DND-41 (cell line): ENCODE data around the gene CEP170B.

Source experiments
- EZH2 ChIP-seq: IDR thresholded peaks from 3 replicates; pipeline ENCODE4 v1.6.1; 2012; ENCODE audit warnings: borderline replicate concordance, low read depth, mild to moderate bottlenecking, moderate library complexity, low read length, inconsistent platforms; ENCODE audit not compliant: severe bottlenecking
- TF ChIP-seq, protein P1 (sequence below): IDR thresholded peaks from 2 replicates; pipeline ENCODE4 v1.5.1; 2012; ENCODE audit warnings: borderline replicate concordance, low read length, moderate library complexity, mild to moderate bottlenecking; ENCODE audit not compliant: poor library complexity, severe bottlenecking; ENCODE audit errors: extremely low read depth

- TF ChIP-seq, protein P1, sequence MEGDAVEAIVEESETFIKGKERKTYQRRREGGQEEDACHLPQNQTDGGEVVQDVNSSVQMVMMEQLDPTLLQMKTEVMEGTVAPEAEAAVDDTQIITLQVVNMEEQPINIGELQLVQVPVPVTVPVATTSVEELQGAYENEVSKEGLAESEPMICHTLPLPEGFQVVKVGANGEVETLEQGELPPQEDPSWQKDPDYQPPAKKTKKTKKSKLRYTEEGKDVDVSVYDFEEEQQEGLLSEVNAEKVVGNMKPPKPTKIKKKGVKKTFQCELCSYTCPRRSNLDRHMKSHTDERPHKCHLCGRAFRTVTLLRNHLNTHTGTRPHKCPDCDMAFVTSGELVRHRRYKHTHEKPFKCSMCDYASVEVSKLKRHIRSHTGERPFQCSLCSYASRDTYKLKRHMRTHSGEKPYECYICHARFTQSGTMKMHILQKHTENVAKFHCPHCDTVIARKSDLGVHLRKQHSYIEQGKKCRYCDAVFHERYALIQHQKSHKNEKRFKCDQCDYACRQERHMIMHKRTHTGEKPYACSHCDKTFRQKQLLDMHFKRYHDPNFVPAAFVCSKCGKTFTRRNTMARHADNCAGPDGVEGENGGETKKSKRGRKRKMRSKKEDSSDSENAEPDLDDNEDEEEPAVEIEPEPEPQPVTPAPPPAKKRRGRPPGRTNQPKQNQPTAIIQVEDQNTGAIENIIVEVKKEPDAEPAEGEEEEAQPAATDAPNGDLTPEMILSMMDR, result no peak
- TF ChIP-seq EZH2, result no peak
These were observed 26.1 kb downstream of the CEP170B start for GRCh38 chr14:104891121-104891551.
